ENCODE measurements around the gene TRIM36.

GRCh38 chr5:115193295-115193694 is 23.6 kb upstream of the TRIM36 start:
- TF ChIP-seq POLR2A (IDR thresholded peaks at IDR 0.05; ENCODE audit: low read depth, low read length) = no peak
- no peak for TF ChIP-seq POLR2AphosphoS5 (IDR thresholded peaks at IDR 0.05; ENCODE audit: low read depth, low read length)
- no peak for TF ChIP-seq TAF1 (IDR thresholded peaks at IDR 0.05; ENCODE audit: borderline replicate concordance, low read depth, low read length)
